DMS53 treated with DMSO at 0.1 percent for 48 hours (cell line): ENCODE results near the gene RNF220.
A peak's percentile ranks its signal among the peaks of the same experiment; 100 is the strongest.

Source experiments
- DNase-seq: peaks from one replicate; lab custom pipeline; 2025; ENCODE audit not compliant: unreplicated experiment; lab: John Stamatoyannopoulos, UW

The RNF220 gene

DNA sequence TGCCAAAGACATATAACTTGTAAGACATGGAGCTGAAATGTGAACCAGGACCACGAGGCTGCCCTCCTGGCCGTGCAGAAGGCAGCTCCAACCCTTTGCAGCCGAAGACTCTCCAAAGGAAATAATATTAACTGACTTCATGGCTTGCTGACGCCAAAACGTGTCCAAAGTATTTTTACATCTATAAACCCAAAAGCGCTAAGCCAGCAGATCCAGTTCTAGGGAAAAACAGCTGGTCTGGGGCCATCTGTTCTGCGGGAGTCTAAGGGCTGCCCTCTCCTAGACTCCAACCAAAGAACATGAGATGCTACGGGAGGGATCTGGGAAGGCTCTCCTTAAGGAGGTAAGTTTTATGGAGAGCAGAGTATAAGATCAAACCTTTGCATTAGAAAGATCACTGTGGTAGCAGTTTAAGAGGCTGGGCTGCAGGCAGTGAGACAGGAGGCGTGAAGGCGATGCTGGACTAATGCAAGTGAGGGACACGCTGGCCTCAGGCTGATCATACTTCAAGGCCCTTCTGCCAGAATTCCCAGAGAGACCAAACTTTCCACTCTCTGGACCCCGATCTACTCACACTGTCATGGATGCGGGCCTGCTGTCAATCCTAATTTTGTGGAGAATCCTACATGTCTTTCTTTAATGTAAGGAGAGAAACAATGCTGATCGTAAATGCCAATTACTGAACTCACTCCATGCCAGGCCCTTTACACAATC, 268.1 kb downstream of the RNF220 start:
- no peak for DNase-seq

DNA sequence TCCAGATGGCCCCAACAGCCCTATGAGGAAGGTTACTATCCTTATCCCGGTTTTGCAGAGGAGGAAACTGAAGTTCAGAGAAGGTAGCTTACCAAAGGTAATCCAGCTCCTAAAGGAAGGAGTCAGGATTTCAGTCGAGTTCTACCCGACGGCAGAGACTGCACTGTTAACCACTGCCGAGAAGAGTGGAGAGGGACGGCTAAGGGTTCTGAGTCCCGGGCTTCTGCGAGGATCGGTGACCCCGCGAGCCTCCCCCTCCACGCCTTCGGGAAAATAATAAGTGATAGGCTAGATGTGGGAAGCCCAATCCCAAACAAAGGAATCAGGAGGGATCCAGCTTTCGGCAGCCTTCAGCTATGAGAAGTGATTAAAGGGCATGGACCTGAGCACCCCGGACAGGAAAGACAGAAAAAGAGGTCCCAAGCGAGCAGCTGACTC, 268.6 kb downstream of the RNF220 start:
- no peak for DNase-seq

DNA sequence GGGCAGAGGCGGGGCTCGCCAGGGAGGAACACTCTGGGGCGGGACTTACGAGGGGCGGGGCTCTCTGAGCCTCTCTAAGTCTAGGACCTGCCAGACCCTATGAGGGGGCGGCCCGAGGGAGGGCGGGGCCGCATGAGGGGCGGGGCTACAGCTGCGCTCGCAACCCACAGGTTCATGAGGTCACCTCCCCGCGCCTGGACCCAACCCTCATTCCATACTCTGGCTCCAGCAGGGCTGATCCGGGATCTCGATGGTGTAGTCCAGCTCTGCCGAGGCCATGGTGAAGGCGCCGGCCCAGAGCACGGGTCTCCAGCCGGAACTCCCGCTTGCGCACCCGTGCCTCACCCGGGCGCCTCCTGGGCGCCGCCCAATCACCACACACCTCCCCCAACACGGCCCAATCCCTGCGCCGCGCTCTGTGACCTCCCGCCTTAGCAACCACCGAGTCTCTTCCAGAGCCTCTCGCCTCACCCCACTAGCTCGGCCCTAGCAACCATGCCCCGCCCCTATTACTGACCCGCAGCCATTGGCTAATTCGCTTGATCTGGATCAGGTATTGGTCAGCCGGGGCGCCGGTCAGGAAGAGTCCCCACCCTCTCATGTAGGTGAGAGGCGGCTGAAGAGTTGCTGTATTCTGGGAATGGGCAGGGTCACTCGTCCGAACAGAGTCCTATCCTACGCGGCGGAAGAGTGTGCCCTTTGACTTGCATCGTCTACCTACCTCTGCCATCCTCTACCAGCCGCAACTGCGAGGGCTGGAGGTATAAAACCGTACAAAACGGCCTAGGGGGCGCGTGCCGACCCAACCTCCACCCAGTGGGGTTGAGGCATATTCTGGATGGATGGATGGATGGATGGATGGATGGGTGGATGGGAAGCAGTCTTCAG, 269.3 kb downstream of the RNF220 start, which contains the start of the genes ARMH1 and TMEM53:
TSS of gene ARMH1 (plus strand) at position 602 of the 888 bp plus-strand sequence. CDS start 14,984 bp downstream, outside the sequence.
TSS of gene TMEM53 (minus strand) at position 369 of the 888 bp plus-strand sequence. CDS start at position 279, 90 bp downstream.
- DNase-seq, result peak; percentile 99

DNA sequence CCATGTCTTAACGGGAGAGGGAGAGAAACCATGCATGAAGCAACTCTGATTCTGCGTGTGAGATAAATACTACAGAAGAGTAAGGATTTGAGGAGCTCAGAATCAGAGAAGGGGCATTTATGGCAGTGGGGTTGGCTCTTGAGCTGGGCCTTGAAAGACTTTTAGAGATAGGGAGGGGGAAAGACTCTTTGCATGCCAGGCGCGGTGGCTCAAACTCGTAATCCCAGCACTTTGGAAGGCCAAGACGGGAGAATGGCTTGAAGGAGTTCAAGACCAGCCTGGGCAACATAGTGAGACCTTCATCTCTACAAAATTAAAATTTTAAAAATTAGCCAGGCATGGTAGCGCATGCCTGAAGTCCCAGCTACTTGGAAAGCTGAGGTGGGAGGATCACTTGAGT, 270.1 kb downstream of the RNF220 start:
- no peak for DNase-seq

- DNase-seq, result peak; percentile 14
Observed at GRCh38 chr1:44676484-44677200, 271.6 kb downstream of the RNF220 start.

DNA sequence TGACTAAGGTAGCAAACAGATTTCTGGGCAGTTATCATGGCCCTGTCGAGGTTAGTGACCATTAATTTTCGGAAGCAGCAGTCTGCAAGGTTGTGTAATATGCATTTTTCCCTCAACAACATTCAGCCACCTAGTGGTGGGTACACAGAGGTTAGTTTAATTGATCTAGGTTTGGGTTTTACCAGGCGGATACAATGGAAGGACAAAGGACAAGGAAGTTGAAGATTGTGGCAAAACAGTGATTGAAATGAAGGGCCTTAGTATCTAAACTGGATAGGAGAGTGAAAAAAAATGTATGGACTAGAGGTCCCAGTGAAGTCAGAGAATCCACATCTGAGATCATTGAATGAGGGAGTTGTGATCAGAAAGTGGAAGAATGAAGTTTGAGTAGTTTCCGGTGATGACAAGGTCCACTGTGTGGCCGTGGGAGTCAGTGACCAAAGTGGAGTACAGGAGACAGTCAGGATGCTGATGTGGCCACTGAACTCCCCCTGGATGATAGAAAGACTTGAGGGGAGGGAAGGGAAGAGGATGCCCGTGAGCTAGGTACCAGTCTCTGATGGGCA, 272.2 kb downstream of the RNF220 start:
- DNase-seq, result peak; percentile 17

- no peak for DNase-seq
Observed at GRCh38 chr1:44678120-44678519, 273.1 kb downstream of the RNF220 start.

GRCh38 chr1:44678626-44679025, 273.6 kb downstream of the RNF220 start:
- no peak for DNase-seq

GRCh38 chr1:44679468-44679867, 274.4 kb downstream of the RNF220 start:
- DNase-seq, result no peak

- peak; percentile 34 for DNase-seq
Observed at GRCh38 chr1:44681905-44682882, 277.1 kb downstream of the RNF220 start.

DNA sequence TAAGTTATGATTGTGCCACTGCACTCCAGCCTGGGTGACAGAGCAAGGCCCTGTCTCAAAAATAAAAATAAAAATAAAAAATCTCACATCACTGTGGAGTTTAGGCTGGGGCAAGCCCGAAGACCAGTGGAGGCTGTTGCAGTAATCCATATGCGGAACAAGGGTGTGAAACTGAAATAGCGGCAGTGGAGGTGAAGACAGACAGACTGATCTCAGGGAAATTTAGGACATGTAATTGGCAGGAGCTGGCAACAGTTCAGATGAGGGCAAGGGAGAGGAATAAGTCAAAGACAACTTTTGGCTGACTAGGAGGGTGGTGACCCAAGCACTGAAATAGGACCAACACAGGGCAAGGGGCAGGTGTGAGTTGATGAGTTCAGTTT, 277.8 kb downstream of the RNF220 start:
- DNase-seq, result no peak

DNA sequence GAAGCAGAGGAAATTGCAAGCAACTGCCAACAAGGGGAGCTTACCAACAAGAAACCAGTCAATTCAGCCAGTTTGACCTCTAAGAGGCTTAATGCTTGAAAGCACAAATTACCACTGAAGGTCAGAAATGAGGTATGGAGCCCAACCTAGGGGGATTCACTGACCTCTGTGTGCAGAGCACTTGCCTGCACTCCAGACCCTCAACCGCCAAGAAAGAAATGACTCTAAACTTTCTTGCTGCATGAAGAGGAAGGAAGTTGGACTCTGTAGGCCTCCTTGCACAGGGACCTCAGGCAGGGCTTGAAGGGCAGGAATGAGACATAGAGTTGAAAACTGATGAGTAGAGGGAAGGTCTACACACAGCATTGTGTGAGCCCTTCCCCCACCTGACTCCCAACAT, 279.5 kb downstream of the RNF220 start:
- no peak for DNase-seq

DNA sequence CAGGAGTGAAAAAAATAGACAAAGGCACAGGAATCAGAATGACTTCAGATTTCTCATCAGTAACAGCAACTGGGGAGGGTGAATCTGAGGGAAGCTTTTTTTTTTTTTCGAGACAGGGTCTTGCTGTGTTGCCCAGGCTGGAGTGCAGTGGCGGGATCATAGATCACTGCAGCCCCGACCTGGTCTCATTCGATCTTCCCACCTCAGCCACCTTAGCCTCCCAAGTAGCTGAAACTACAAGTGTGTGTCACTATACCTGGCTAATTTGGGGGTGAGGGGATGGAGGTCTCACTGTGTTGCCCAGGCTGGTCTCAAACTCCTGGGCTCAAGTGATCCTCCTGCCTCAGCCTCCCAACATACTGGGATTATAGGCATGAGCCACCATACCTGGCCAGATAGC, 280.2 kb downstream of the RNF220 start:
- DNase-seq, result no peak

- no peak for DNase-seq
Observed at GRCh38 chr1:44685881-44686280, 280.8 kb downstream of the RNF220 start.

- DNase-seq, result no peak
Observed at GRCh38 chr1:44688760-44689446, 283.8 kb downstream of the RNF220 start.

- no peak for DNase-seq
Observed at GRCh38 chr1:44689447-44689765, 284.4 kb downstream of the RNF220 start.

- DNase-seq, result no peak
Observed at GRCh38 chr1:44693159-44693558, 288.1 kb downstream of the RNF220 start.

DNA sequence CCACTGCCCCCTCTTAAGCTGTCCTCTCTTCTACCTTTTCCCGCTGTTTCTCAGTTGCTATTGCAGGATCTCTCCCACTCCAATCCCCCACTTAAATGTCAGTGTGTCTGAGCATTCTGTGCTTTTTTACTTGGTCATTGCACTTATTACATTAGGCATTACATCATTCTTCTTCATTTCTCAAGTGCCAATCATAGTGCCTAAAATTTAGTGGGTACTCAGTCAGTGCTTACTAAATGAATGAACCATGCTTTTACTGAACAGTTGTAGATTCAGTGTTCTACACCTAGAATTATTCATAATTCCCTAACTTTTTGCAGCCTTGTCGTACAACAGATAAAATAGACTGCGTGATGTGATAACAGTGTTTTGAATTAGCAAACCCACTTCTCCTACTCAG, 288.8 kb downstream of the RNF220 start:
- DNase-seq, result no peak

DNA sequence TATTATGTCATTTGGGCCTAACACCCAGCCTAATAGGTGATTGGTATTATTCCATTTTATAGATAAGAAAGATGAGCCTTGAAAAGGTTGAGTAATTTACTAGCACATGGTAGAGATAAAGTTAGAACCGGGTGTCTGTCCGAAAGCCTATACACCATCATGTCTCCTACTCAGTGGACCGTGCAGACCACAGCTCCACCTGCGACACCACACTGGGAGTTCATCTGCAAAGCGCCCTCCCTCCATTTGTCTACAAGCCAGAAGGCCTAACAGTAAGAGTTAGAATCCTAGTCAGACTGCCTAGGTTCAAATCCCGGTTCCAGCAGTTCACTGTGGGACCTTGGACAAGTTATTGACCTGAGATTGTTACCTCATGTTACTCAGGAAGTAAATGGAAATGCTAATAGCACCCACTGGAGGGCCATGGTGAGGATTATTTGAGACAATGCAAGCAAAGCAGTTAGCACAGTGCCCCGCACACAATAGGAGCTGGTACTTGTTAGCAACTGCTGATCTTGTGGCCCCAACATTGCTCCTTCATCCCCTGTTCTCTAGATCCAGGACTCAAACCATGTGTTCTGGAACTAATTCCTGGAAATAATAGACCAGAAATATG, 289.9 kb downstream of the RNF220 start:
- DNase-seq, result no peak
